Subcutaneous abdominal adipose tissue (tissue), 5 donors: Measurements from ENCODE around the gene SLC1A1.

Source experiments
- H3K27ac ChIP-seq: one replicate; pipeline ENCODE4 v1.7.0; 2013; ENCODE audit warnings: low read depth, mild to moderate bottlenecking, inconsistent platforms, low read length, moderate library complexity
- H3K27me3 ChIP-seq, 5 donors: one replicate each; pipeline ENCODE4 v1.7.0; 2013; ENCODE audit warnings: low read length in 5 of 5, inconsistent platforms in 1 of 5; ENCODE audit not compliant: control insufficient read depth in 5 of 5, insufficient read depth in 4 of 5
- H3K36me3 ChIP-seq, 5 donors: one replicate each; pipeline ENCODE4 v1.7.0; 2013; ENCODE audit warnings: low read length in 5 of 5; ENCODE audit not compliant: control insufficient read depth in 5 of 5, insufficient read depth in 5 of 5
- H3K4me1 ChIP-seq, 5 donors: one replicate each; pipeline ENCODE4 v1.7.0; 2013; ENCODE audit warnings: low read length in 5 of 5, mild to moderate bottlenecking in 3 of 5, moderate library complexity in 1 of 5; ENCODE audit not compliant: control insufficient read depth in 5 of 5, insufficient read depth in 5 of 5
- H3K4me3 ChIP-seq, 5 donors: one replicate each; pipeline ENCODE4 v1.7.0; 2013; ENCODE audit warnings: low read length in 5 of 5, low read depth in 1 of 5
- H3K9ac ChIP-seq, 5 donors: one replicate each; pipeline ENCODE4 v1.7.0; 2013; ENCODE audit warnings: low read length in 5 of 5, mild to moderate bottlenecking in 4 of 5, moderate library complexity in 3 of 5
- H3K9me3 ChIP-seq, 5 donors: one replicate each; pipeline ENCODE4 v1.7.0; 2013; ENCODE audit warnings: low read length in 5 of 5; ENCODE audit not compliant: control insufficient read depth in 5 of 5
- donor health status: healthy.
- donor health status: healthy.
- donor health status: healthy.
- donor health status: healthy.
- donor health status: healthy.

The SLC1A1 gene

DNA sequence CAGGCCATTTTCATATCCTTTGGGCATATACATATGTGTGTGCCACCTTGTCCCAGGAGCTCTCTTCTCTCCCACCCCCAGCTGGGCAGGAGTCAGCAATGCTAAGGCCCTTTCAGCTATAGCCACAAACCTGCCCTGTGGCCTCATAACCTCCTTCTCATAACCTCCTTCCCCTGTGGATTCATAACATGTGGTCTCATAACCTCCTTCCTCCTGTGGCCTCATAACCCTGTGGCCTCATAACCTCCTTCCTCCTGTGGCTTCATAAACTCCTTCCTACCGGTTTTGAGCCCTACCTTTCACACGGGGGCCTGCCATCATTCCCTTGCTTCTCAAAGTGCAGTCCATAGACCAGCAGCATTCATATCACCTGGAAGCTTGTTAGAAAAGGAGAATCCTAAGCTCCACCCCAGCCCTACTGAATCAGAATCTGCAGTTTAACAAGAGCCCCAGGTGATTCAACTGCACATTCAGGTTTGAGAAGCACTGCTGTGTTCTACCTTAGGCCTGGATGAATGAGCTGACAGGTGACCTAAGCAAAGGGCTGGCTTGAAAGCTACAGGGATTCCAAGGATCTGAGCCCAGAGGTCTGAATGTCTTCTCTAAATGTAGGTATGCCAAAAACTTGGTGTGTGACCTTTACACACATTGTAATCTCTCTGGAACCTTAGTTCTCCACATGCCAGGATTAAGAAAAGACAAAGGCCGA lies 129.9 kb downstream of the SLC1A1 start:
- H3K27ac ChIP-seq, result no peak overlapping the region
- H3K4me1 ChIP-seq, result peaks cover 0 to 5% (median 0%) of the 10 kb centered on the region in 5 donors
- H3K36me3 ChIP-seq, result no peaks in the 10 kb centered on the region
- no peaks in the 10 kb centered on the region for H3K27me3 ChIP-seq
- H3K9ac ChIP-seq, result no peak overlapping the region
- H3K4me3 ChIP-seq, result no peak overlapping the region
- H3K9me3 ChIP-seq, result no peaks in the 10 kb centered on the region

DNA sequence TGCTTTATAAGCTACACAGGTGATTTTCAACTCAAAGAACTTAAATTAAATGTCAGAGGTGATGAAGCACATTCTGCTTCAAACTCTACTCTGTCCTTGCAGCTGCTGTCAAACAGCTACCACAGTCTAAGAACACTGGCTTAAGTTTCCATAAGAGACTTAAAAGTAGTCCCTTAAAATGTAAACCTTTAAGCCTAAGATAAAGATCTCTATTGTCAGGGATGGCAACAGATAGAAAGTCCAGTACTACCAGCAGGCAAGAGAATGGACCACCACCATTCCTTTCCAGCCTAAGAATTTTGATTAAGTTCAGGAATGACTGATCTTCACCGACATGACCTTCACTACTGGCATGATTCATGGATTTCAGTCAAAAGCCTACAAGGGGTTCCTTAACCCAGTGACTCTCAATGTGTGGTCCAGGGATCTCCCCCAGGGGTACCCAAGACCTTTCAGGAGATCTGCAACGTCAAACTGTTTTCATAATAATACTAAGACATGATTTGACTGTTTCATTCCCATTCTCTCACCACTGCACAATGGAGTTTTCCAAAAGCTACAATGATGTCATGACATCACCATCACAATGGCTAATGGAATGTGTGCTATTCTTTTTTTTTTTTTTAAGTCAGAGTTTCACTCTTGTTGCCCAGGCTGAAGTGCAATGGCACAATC lies 130.8 kb downstream of the SLC1A1 start:
- Histone ChIP-seq H3K36me3 (no peaks in the 10 kb centered on the region), H3K27ac (no peak overlapping the region), H3K9ac (no peak overlapping the region), H3K4me3 (no peak overlapping the region), H3K27me3 (no peaks in the 10 kb centered on the region), H3K9me3 (no peaks in the 10 kb centered on the region), H3K4me1 (no peaks in the 10 kb centered on the region)

GRCh38 chr9:4622016-4622415 lies 131.7 kb downstream of the SLC1A1 start:
- no peak overlapping the region for H3K4me3 ChIP-seq
- H3K4me1 ChIP-seq, result no peaks in the 10 kb centered on the region
- H3K36me3 ChIP-seq, result no peaks in the 10 kb centered on the region
- no peak overlapping the region for H3K9ac ChIP-seq
- H3K27ac ChIP-seq, result no peak overlapping the region
- no peaks in the 10 kb centered on the region for H3K9me3 ChIP-seq
- no peaks in the 10 kb centered on the region for H3K27me3 ChIP-seq

GRCh38 chr9:4630836-4631235 lies 140.6 kb downstream of the SLC1A1 start:
- H3K36me3 ChIP-seq, result no peaks in the 10 kb centered on the region
- no peaks in the 10 kb centered on the region for H3K9me3 ChIP-seq
- H3K27ac ChIP-seq, result no peak overlapping the region
- peaks cover 0 to 4% (median 0%) of the 10 kb centered on the region in 5 donors for H3K4me1 ChIP-seq
- H3K27me3 ChIP-seq, result no peaks in the 10 kb centered on the region
- H3K4me3 ChIP-seq, result no peak overlapping the region
- no peak overlapping the region for H3K9ac ChIP-seq
